Cardiac atrium fibroblast (primary cell): ENCODE data around the gene LGALS4. TPM values are rescaled to one million over a fixed set of nuclear protein-coding genes. Genes with fewer than 3 reads are reported as not detected.

ENCODE experiments used
- total RNA-seq: library from RNA; depleted of rRNA; stranded (reverse); fragments of >200 nt; gene quantifications from 2 replicates; pipeline ENCODE4 v1.2.3, GENCODE V29; 2015

Gene LGALS4, protein sequence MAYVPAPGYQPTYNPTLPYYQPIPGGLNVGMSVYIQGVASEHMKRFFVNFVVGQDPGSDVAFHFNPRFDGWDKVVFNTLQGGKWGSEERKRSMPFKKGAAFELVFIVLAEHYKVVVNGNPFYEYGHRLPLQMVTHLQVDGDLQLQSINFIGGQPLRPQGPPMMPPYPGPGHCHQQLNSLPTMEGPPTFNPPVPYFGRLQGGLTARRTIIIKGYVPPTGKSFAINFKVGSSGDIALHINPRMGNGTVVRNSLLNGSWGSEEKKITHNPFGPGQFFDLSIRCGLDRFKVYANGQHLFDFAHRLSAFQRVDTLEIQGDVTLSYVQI
- not detected in 2 replicates for total RNA-seq

DNA sequence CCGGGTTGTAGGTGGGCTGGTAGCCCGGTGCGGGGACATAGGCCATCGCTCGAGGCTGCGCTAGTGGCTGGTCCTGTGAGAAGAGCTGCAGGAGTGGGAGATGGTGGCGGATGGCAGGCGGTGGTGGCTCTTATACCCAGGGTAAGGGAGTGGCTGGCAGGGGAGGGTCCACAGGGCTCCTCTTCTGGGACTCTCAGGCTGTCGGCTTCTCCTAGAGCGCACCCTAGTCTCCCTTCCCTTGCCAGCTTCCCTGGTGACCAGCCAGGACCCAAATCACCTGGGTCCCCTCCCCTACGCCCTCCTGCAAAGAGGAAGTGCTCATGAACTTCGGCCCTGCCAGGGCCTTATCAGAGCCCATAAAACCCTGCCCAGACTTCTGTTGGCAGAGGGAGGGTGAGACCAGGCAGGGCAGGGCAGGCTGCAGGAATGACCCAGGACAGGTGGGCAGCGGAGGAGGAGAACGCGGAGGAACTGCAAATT lies at the start of gene LGALS4:
Gene LGALS4 (minus strand): TSS at position 105 of the 480 bp plus-strand sequence. CDS start 59 bp downstream, at position 46.

DNA sequence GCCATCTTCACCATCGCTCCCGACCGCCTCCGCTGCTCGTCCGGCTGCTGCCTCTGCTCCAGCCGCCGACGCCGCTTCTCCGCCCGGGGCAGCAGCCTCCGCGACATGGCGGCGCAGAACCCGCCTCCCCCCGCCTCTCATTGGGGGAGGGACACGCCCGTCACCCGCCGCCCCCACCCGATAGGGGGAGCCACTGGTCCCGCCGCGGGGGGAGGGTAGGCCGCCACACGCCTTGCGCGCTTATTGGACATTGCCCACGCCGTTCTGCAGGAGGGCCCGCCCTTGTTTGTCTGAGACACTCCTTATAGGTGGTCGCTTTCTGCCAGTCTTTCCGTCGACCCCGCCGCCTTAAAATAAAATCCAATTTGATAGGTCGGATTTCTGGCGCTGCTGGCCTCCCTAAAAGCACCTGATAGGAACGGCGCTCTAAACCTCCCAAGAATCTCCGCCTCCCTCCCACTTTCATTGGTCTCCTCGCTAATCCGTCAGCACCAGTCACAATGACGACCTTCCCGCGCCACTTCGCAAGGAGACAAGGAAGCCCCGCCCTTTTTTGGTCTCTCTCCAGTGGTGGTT lies 37.2 kb upstream of the LGALS4 start, which contains the start of gene HNRNPL:
Gene HNRNPL (minus strand): TSS at position 127 of the 576 bp plus-strand sequence. CDS start 20 bp downstream, at position 107.

DNA sequence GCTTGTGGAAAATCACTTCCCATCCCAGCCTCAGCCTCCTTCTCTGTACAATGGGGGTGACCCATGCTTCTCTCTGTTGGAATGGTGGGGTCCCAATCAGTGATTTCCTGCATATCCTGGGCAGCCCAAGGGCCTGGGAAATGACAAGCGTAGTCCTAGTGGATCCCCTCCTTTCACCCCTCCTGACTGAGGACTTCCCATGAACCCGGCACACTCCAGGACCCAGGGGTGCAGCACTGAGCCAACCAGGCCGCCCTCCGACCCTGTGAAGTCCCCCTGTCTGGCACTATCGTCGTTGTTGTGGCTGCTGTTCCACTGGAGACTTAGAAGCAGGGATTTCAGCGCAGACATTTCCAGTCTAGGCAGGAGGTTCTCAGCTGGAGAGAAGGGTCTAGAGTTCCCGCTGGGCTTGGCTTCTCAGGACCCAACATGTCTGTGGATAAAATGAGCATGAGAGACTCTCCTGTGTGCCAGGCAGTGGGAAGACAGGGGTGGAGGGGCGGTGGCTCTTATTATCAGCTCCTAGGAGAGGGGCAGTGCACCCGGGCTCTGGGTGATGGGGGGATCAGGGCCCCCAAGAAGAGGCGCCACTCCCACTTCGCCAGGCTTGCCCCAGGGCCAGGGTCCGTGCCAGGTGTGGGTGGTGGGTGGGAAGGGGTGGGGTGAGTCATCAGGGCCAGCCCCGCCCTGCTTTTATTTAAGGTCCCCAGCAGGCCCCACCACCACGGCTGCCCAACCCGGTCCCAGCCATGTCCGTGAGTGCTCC lies 24.1 kb downstream of the LGALS4 start, which contains the start of gene LGALS7B:
Gene LGALS7B (plus strand): TSS at position 723 of the 766 bp plus-strand sequence. CDS start 27 bp downstream, at position 750.

DNA sequence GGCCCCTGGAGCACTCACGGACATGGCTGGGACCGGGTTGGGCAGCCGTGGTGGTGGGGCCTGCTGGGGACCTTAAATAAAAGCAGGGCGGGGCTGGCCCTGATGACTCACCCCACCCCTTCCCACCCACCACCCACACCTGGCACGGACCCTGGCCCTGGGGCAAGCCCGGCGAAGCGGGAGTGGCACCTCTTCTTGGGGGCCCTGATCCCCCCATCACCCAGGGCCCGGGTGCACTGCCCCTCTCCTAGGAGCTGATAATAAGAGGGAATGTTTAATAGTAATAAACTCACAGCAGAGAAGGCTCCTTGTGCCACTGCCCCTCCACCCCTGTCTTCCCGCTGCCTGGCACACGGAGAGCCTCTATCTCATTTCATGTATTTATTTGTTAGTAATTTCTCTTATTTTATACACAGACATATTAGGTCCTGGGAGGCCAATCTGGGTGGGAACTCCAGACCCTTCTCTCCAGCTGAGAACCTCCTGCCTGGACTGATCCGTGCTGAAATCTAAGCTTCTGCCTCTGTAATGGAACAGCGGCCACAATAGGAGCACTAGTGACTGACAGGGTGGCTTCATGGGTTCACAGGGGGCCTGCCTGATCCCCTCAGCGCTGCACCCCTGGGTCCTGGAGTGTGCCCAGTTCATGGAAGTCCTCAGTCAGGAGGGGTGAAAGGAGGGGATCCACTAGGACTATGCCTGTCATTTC lies 39.1 kb downstream of the LGALS4 start, which contains the start of gene LGALS7:
Gene LGALS7 (minus strand): TSS at position 49 of the 709 bp plus-strand sequence. CDS start 25 bp downstream, at position 24.

Other genes with a start within 250 kb of the LGALS4 start
- gene MAP4K1, start 195.0 kb downstream of the LGALS4 start, total RNA-seq: 0.16 and 0.90 TPM in 2 replicates
- gene EIF3K, start 193.8 kb downstream of the LGALS4 start, total RNA-seq: 443 and 497 TPM in 2 replicates
- 309 and 476 TPM in 2 replicates for gene ACTN4, start 165.3 kb downstream of the LGALS4 start, total RNA-seq
- gene CAPN12, start 68.5 kb downstream of the LGALS4 start, total RNA-seq: 2.8 TPM in 1 of 2 replicates, not detected in the other
- not detected in 2 replicates for gene LGALS7, start 39.4 kb downstream of the LGALS4 start, total RNA-seq
- not detected in 2 replicates for gene LGALS7B, start 23.7 kb downstream of the LGALS4 start, total RNA-seq
- 61.9 and 89.9 TPM in 2 replicates for gene ECH1, start 18.8 kb upstream of the LGALS4 start, total RNA-seq
- 179 and 198 TPM in 2 replicates for gene HNRNPL, start 37.0 kb upstream of the LGALS4 start, total RNA-seq
- 1.5 and 2.3 TPM in 2 replicates for gene RINL, start 65.3 kb upstream of the LGALS4 start, total RNA-seq
- 56.7 and 57.2 TPM in 2 replicates for gene SIRT2, start 86.7 kb upstream of the LGALS4 start, total RNA-seq
- gene NFKBIB, start 87.0 kb upstream of the LGALS4 start, total RNA-seq: 15.3 and 18.0 TPM in 2 replicates
- gene CCER2, start 99.2 kb upstream of the LGALS4 start, total RNA-seq: not detected in 2 replicates
- gene SARS2, start 117.8 kb upstream of the LGALS4 start, total RNA-seq: 15.5 and 22.0 TPM in 2 replicates
- gene MRPS12, start 118.0 kb upstream of the LGALS4 start, total RNA-seq: 32.2 and 33.8 TPM in 2 replicates
- 18.4 and 26.2 TPM in 2 replicates for gene FBXO17, start 162.8 kb upstream of the LGALS4 start, total RNA-seq
- 0.18 and 0.49 TPM in 2 replicates for gene FBXO27, start 219.6 kb upstream of the LGALS4 start, total RNA-seq